T-helper 2 cell treated with Interferon-gamma antibody and Interleukin-4, amounts not matched to agents 100 ng/mL and 5 ng/mL, for 36 hours (primary cell): Measurements from ENCODE around the gene CACNA2D1. TPM values are rescaled to one million over a fixed set of nuclear protein-coding genes. Genes with fewer than 3 reads are reported as not detected.
"Not testable (repeated sequence)": the region's sequence is repeated elsewhere in the genome, so short reads cannot be mapped to it uniquely, and the experiment has no call there.

Source experiments
- intact Hi-C: fragments of 100-400 bp; cut with micrococcal nuclease; formaldehyde crosslinking; loops from one replicate; pipeline ENCODE4 v1.15.1; 2023
- total RNA-seq: library from RNA; stranded (reverse); gene quantifications from 2 replicates; pipeline ENCODE4 v1.2.3, GENCODE V29; 2022

Gene CACNA2D1
- total RNA-seq, 1 donor from 2014 or later = not detected

DNA sequence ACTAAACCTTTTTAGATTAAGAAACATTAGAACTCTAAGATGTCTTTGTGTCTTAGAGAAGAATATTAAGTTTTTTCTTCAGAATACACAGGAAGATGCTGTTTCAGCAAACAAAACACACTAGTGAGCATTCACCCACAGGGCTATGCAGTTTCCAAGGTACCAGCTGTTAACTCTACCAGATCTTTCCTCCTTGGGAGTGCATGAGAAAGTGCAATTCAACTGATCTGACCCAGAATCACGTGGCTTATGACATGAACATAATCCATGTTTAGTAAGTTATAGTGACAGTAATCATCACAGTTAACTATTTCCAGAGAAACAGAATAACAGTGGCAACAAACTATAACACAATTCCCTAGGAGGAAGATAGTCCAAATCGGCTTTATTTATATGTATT lies 270.7 kb downstream of the CACNA2D1 start:
- intact Hi-C loops = no loop called here

DNA sequence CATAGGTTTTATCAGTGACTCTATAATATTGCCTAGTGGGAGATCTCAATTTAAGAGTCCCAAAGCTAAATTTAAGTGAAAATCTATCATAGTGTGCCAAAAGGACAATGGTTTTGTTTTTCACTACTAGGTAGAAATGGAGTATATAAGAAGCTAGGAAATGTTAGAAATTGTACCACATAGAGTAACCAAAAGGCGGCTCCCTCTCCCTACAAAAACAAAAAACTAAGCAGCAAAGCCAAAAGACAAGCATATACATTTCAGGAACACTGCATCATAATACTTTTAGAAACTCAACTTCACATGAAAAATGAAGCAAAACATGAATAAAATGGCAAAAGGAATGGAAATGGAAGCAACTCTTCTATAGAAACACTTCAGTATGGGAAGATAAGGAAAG lies 271.6 kb downstream of the CACNA2D1 start:
- intact Hi-C loops = no loop called here

DNA sequence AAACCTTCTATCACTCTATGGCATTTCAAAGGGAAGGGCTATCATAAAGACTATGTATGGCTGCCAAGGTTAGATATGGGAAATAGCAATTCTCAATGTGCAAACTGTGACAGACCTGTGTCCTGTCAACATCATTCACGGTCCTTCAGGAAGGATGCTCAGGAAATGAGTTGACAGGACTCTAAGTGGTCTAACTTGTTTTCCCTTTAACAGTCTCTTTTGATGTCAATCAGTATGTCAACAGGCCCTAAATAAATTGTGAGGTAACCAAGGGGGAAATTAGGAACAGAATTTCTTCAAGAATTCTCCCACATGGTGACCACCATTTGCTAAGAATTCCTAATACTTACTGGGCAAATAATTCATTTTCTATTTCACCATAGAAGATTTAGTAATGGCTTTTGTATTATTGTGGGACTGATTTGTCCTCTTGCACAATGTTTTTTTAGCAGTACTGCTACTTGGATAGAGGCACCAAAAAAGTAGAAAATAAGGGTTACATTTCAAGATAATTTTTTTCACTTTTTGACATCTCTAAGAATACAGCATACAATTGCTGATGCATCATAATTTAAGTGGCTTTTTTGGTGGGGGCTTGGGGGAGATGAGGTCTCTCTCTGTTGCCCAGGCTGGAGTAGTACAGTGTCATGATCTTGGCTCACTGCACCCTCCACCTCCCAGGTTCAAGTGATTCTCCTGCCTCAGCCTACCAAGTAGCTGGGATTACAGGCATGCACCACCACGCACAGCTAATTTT lies 275.8 kb downstream of the CACNA2D1 start:
- intact Hi-C loops = no loop called here

DNA sequence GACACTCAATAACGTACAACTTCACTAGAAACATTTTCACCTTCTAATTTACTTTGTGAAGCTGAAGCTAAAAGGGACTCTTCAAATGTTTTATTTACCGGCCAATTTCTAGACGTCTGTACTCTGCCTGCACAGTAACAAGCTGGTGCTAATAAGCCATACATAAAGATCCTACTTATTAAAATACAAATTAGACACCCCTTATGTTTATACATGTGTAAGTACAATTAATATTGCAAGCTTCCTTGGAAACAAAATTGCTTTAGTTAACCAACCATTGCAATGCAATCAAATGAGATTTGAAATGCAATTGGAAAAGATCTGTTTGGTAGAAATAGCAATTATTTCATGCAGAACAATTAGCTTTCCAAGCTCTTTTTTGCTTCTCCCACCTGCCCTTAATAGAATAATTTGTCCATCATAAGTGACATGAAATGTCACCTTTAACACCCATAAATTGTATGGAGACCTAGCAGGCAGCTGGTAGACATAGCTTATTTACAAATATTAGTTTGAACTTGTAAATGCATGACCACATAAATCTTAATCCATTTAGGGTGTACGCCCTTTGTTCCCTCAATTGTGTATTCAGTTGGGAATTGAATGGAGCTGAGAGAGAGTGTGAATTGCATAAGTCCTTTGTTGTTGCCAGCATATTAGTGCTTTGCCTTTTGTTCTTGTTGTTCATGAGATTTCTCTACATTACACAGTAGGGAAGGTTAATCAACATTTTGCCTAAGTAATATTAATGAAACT lies 277.1 kb downstream of the CACNA2D1 start:
- intact Hi-C loops = no loop called here

DNA sequence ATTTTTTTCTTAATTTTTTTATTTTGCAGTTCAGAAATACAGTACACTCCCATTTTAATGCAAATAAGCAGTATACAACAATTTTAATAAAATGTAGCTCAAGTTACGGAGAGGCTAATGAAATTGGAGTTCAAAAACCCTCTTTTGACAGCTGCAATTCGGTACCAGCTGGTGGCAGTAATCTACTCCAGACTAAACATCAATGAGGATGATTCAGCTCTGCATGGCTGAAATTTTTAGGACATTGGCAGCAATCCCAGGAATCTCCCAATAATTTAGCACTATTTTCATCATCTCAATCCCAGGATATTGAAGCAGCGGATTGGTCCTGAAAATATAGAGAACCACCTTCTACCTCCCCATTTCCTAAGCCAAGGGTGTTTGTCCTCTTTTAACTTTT lies 278.8 kb downstream of the CACNA2D1 start:
- intact Hi-C loops = no loop called here

DNA sequence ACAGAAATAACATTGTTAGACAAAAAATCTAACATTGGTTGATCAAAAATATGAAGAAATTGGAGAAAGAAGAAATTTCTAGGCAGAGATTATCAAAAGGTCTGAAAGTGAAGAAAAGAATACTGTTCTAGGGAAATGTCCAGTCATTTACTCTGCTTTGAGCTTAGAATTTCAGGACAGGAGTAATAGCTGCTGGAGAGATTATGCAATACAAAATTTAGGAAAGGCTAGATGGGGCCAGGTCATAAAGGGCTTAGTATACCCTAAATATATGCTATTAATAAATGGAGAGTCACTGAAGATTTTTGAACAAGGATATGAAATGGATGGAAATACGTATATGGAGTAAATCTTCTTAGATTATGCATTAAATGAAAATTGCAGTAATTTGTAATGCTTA lies 279.2 kb downstream of the CACNA2D1 start:
- intact Hi-C loops = no loop called here

DNA sequence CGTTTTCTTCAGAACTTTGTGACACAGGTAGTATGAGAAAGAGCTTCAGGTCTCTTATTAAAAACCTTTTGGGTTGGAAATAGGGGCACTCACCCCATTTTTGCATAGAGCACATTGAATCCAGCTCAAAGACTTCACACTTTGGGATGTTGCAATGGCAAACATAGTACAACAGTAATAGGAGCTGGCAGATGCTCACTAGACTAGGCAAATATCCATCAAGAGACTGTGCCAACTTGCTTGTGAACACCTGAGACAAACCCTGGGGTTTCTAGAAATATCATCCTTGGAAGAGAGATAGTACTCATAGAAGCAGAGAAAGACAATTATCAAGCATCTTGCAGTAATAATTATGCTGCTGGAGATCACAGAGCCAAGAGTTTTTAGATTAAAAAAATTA lies 280.0 kb downstream of the CACNA2D1 start:
- intact Hi-C loops = no loop called here

DNA sequence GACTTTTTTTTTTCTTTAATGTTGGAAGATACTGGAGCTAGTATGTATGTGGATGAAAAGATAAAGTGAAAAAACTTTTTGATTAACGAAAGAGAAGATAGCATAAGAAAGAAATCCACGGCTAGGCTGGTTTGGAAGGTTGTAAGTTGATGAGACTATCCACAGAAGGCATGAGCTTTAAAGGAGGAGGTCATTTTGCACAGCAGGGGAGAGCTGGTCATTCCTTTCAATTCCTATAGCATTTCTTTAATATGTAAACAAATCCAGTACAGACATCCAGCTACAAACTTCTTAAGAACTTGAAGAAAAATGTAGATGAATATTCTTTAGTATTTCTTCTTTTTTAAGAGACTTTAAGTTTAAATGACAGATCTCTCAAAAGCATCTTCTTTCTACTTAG lies 281.3 kb downstream of the CACNA2D1 start:
- intact Hi-C loops = no loop called here

DNA sequence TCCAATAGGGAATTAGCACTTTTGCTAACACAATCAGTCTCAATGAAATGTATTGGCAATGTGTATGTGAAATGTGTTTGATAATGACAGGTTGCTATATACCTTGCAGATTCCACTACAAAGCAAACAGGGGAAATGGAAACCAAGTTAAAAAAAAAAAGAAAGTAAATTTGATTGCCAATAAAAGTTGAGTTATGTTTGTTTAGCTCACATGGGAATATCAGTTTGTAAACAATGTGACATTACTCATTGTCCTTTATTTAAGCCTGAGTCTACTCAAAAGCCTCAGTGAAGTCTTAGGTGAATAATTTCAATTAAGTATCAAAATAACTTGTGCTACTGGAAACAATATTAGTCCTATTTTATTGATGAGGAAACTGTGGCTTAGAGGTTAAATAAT lies 285.2 kb downstream of the CACNA2D1 start:
- intact Hi-C loops = no loop called here

DNA sequence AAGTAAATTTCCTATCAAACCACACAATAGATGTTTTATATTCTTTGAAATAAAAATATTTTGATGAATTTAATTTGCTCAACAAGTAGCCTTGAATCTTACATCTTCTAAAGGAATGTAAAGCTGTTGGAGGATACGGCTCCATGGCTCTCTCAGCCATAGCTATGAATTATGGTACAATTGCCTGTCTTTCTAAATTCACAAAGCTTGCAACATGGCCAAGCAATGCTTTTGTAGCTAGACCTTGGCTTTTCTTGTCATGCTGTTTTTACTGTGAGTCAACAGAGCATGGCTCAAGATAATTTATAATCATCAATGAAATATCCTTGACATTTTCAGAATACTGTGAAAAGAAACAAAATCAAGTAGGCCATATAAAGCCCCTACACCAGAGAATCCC lies 286.7 kb downstream of the CACNA2D1 start:
- intact Hi-C loops = no loop called here

DNA sequence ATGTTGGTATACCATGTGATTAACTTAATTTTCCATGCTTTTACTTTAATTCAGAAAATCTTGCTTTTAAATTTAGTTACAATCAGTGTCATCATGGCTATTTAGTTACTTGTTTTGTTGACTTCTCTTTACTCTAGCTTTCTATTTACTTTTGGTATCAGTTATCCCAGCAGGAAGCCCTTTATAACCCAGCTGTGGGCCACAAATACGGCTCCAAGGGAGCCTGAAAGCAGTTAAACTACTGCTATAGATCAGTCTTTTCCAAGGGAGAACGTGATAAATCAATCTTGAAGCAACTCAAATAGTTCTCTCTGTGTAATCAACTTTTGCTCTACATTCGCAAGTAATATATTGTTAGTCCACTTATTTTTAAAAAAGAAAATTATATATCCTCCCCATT lies 287.4 kb downstream of the CACNA2D1 start:
- intact Hi-C loops = no loop called here

DNA sequence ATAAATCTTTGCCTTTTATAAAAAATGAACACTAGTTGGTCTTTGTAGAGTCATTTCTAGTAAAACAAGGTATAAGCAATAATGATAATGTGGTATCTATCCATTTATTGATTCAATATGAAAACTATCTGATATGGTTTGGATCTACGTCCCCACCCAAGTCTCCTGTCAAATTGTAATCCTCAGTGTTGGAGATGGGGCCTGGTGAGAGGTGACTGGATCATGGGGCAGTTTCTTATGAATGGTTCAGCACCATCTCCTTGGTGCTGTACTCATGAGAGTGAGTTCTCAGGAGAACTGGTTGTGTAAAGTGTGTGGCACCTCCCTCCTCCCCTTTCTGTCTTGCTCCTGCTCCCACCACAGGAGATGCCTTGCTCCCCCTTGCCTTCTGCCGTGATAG lies 288.8 kb downstream of the CACNA2D1 start:
- intact Hi-C loops = no loop called here

DNA sequence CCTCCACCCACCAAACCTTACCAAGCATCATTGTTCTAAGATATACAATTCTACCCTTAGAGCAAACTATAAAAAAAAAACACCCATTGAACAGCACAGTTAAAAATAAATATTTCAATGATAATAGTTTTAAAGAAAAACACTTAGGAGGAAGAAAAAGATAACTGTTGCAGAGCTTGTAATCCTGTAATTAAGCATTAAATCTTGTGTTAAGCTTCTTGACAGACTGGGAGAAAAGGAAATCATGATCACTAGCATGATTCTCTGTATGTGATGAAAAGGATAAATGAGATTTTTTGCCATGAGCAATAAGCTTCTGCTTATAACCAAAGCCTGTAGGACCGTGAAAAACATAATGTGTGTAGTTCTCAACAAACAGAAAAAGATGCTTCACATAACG lies 289.8 kb downstream of the CACNA2D1 start:
- intact Hi-C loops = no loop called here

DNA sequence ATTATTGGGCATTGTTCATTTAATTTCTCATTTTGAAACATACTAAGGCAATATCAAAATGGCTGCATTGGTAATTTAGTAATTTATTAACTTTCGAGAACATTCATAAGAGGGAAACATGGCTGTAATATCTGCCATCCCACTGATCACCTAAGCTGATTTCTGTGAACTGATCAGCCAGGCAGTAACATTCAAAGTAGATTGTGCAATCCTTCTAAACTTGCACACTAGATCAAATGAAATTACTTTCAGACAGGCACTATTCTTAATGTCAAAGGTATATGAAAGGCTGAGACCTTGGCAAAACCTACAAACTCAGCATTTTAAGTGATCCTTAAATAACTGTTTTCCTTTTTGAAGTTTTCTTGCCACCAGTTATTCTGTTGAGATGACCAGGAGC lies 290.7 kb downstream of the CACNA2D1 start:
- intact Hi-C loops = no loop called here

DNA sequence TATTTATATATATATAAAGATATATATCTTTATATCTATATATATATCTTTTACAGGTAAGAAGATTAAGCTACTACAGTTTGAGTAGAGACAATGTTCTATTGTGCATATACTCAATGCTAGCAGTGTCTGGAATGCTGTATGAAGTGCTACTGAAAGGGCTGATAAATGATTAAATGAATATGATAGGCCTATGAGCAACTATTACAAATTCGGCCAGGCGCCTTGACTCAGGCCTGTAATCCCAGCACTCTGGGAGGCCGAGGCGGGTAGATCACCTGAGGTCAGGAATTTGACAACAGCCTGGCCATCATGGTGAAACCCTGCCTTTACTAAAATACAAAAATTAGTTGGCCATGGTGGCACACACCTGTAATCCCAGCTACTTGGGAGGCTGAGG lies 297.1 kb downstream of the CACNA2D1 start:
- intact Hi-C loops = no loop called here

DNA sequence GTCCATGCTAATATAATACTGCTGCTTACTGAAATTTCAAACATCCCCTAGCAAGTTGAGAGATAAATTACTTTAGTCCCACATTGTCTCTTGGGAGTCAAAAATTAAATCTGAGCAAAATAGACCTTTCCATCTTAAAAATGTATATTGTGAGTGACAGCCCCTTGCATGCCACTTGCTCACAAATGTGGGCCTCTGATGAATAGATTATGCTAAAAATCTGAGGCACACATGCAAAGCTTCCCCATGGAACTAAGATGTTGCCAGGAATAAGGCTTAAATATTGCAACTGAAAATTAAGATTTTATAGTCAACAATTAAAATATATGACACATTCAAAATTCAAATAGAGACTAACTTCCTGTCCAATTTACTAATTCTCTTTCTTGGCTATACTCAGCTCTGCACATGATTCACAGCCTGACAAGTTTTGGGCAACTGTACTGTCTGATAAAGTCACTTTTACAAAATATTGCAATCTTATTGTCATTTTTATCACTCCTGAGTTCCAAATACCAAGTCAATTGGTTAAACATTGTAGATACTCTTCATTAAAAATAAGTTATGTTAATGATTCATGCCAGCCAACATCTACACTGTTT lies 301.2 kb downstream of the CACNA2D1 start:
- intact Hi-C loops = no loop called here

DNA sequence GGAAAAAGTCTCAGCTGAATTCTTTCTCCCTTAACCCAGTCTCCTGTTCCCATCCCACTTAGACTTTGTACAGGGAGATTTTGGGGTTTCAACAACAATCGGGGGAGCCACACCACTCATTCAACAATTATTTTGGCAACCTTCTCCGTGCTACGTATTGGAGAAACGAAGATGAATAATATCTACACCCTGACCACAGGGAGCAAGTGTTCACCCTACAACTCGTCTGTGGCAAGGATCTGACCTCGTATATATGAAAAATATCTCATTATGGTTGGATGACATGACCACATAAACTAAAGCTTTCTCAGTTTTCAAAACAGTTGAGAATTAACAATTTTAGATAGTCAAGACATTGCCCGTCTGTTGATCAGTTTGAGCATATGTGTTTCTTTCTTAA lies 302.1 kb downstream of the CACNA2D1 start:
- intact Hi-C loops = no loop called here

DNA sequence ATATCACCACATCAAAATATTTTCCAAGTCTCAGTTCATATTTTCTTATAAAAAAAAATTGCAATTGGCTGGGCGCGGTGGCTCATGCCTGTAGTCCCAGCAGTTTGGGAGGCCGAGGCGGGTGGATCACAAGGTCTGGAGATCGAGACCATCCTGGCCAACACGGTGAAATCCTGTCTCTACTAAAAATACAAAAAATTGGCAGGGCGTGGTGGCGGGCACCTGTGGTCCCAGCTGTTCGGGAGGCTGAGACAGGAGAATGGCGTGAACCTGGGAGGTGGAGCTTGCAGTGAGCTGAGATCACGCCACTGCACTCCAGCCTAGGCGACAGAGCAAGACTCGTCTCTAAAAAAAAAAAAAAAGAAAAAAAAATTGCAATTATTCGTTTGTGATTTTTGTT lies 303.0 kb downstream of the CACNA2D1 start:
- intact Hi-C loops = not testable (repeated sequence)

DNA sequence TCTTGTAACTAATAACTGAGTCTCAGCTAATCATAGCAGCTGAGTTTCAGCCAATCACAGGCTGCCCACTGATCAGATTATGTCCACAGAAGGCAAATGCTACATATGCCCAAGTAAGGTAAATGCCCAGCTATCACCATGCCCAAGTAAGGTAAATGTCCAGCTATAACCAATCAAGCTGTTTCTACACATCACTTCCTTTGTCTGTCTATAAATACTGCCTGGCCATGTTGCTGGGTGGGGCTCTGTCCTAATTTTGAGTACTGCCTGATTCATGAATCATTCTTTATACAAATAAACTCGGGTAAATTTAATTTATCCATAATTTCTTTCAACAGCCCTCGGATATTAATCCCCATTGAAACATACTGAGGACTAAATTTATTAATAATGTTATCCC lies 312.4 kb downstream of the CACNA2D1 start:
- intact Hi-C loops = no loop called here

DNA sequence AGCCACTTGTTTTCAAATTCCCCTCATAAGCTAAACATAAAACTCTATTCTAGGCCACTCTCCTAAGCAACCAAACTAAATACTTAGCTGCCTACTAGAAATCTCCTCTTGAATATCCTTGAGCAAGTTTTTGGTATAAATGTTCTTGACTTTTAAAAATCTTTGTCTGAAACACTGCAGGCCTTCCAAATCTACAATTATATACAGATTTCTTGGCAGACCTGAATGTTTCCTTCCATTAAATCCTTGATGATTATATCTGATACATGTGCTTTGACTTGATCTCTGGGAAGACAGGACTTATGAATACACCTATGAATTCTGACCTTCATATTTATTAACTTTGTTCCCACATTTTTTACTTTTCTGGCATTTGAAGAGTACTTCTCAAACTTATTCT lies 314.5 kb downstream of the CACNA2D1 start:
- intact Hi-C loops = no loop called here

DNA sequence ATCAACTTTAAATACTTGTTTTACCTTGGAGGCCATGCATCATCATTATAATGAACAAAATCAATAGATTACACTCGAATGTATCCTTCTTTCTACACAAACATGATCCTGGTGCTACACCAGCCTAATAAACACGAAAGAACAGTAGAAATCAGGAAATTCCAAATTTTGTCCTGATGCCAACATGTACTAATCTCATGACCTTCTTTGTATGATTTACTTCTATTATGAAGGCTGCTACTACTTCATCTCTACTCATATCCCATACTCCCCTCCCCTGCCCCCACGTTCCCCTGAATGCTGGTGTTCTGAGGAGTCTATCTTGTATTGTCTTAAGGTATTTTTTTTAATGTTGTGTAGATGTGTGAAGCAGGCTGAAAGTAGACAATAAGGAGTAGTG lies 315.0 kb downstream of the CACNA2D1 start:
- intact Hi-C loops = no loop called here

DNA sequence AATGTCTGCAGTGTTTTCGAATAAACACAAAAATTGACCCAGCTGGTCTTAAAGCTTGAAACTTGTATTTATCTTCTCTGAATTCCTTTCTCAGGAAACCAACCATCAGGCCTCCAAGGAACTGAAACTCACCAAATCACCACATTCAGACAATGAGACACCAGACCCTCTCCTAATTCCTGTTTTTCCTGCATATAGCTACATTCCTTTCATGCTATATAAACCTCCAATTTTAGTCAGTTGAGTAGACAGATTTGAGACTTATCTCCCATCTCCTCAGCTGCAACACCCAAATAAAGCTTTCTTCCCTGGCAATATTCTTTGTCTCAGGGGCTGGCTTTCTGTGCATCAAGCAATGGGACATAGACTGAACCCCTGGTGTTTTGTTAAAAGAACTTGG lies 317.0 kb downstream of the CACNA2D1 start:
- intact Hi-C loops = no loop called here

DNA sequence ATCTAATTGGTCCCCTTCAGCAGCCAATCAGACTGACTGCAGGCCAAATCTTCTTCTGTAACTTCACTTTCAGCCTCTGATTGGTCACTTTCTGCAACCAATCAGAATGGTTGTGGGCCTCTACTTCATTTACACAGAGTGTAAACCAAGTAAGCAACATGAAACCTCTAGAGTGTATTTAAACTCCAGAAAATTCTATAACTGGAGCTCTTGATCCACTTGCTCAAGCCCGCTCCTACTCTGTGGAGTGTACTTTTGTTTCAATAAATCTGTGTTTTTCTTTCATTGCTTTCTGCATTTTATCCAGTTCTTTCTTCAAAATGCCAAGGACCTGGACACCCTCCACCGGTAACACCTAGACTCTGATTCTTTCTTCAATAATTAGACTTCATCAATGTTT lies 319.1 kb downstream of the CACNA2D1 start:
- intact Hi-C loops = no loop called here
